K562 (cell line): ENCODE data around the gene PROKR1. TPM values are rescaled to one million over a fixed set of nuclear protein-coding genes. Genes with fewer than 3 reads are reported as not detected.
A peak's percentile ranks its signal among the peaks of the same experiment; 100 is the strongest.

Experiments used
- ATAC-seq: fragments of 200-7000 bp; cut with Tn5 transposase; 3 replicates; pipeline ENCODE4 v1.9.1; 2020; ENCODE audit warnings: moderate library complexity
- BruUV-seq: library from RNA; stranded (reverse); fragments of 400-500 nt; replicated peaks from 2 replicates; lab custom pipeline; 2021; lab: Mats Ljungman, UMichigan
- CTCF ChIA-PET: fragments of 300-600 bp; formaldehyde crosslinking; extraction: SDS; loops from one replicate; lab custom pipeline; 2021; ENCODE audit warnings: low intra/inter-chr PET ratio; lab: Yijun Ruan, JAX
- POLR2A ChIA-PET: fragments of 300-600, 350-650 bp; sonication (Branson Sonifier 250); formaldehyde crosslinking; extraction: SDS; loops from one replicate; lab custom pipeline; 2021; ENCODE audit warnings: antibody characterized with exemption, inconsistent platforms; lab: Yijun Ruan, JAX
- DNase-seq, 4 experiments: peaks; one replicate each; pipeline versions ENCODE4 v3.0.0 to v3.0.0-alpha.2; 2011 to 2018; ENCODE audit warnings: low spot score in 3 of 4, mixed read lengths in 3 of 4; ENCODE audit errors: extremely low read depth in 1 of 4
- FAIRE-seq: peaks from 2 replicates; lab custom pipeline; 2011; peaks lifted over from hg19 to GRCh38; lab: Jason Lieb, UNC
- H2AFZ ChIP-seq: 2 replicates; pipeline ENCODE4 v1.6.0; 2011; ENCODE audit warnings: low read depth, low read length, control low read depth, inconsistent platforms
- H3K27ac ChIP-seq: fragments of 200-600 bp; 3 replicates; pipeline ENCODE4 v1.8.0; 2011; ENCODE audit warnings: low read depth, mild to moderate bottlenecking, control low read depth, inconsistent platforms, low read length, moderate library complexity, mixed read lengths; ENCODE audit errors: extremely low read depth
- H3K27me3 ChIP-seq, 2 experiments: fragments of 300-600 bp in 1 of 2; 2 replicates in 1 of 2; 3 replicates in 1 of 2; pipeline versions ENCODE4 v1.6.0 to v1.8.0; 2011; ENCODE audit warnings: inconsistent platforms in 2 of 2, low read length in 2 of 2, mild to moderate bottlenecking in 1 of 2, mixed read lengths in 1 of 2, moderate library complexity in 1 of 2; ENCODE audit not compliant: control insufficient read depth in 2 of 2, insufficient read depth in 2 of 2
- H3K36me3 ChIP-seq: fragments of 300-600 bp; 3 replicates; pipeline ENCODE4 v1.8.0; 2011; ENCODE audit warnings: mild to moderate bottlenecking, low read length, inconsistent platforms; ENCODE audit not compliant: control insufficient read depth, insufficient read depth
- H3K4me1 ChIP-seq, 2 experiments: fragments of 200-600 bp in 1 of 2; replicated peaks in 1 of 2; 2 replicates in 1 of 2; 3 replicates in 1 of 2; pipeline versions ENCODE4 v1.5.1 to v1.8.0; 2011; ENCODE audit warnings: inconsistent platforms in 2 of 2, low read length in 2 of 2, mild to moderate bottlenecking in 1 of 2, mixed read lengths in 1 of 2, moderate library complexity in 1 of 2; ENCODE audit not compliant: control insufficient read depth in 2 of 2, insufficient read depth in 2 of 2
- H3K4me2 ChIP-seq: 2 replicates; pipeline ENCODE4 v1.6.1; 2011; ENCODE audit warnings: low read length, control low read depth, inconsistent platforms, mixed read lengths; ENCODE audit not compliant: insufficient read depth
- H3K4me3 ChIP-seq: fragments of 200-600 bp; sonication (generic), shearing (Covaris generic); 2 replicates; pipeline ENCODE4 v1.5.1; 2016; ENCODE audit warnings: control low read depth, inconsistent platforms
- H3K79me2 ChIP-seq: fragments of 200-600 bp; 3 replicates; pipeline ENCODE4 v1.8.0; 2011; ENCODE audit warnings: low read length, inconsistent platforms; ENCODE audit not compliant: control insufficient read depth, insufficient read depth
- H3K9ac ChIP-seq, 2 experiments: 2 replicates each; pipeline versions ENCODE4 v1.6.0 to v1.6.1; 2011; ENCODE audit warnings: low read depth in 2 of 2, low read length in 2 of 2, control low read depth in 1 of 2, inconsistent platforms in 1 of 2, mild to moderate bottlenecking in 1 of 2, mixed read lengths in 1 of 2; ENCODE audit not compliant: insufficient read depth in 1 of 2
- H3K9me1 ChIP-seq: one replicate; pipeline ENCODE4 v1.6.0; 2011; ENCODE audit warnings: inconsistent platforms, mild to moderate bottlenecking, low read length, moderate library complexity; ENCODE audit not compliant: control insufficient read depth, insufficient read depth
- H3K9me3 ChIP-seq: replicated peaks from 2 replicates; pipeline ENCODE4 v1.5.1; 2011; ENCODE audit warnings: low read depth, low read length, inconsistent platforms; ENCODE audit not compliant: control insufficient read depth, insufficient read depth
- H4K20me1 ChIP-seq: replicated peaks from 2 replicates; pipeline ENCODE4 v1.6.1; 2011; ENCODE audit warnings: low read length, inconsistent platforms, mixed read lengths; ENCODE audit not compliant: control insufficient read depth, insufficient read depth
- BDP1 ChIP-seq: IDR thresholded peaks from 3 replicates; pipeline ENCODE4 v1.6.1; 2011; ENCODE audit not compliant: insufficient read length, insufficient read depth
- GABPA ChIP-seq: fragments of 200-800 bp; sonication (Bioruptor generic); conservative IDR thresholded peaks from 2 replicates; pipeline ENCODE4 v1.6.1; 2016; ENCODE audit warnings: low read depth, missing genetic modification characterization, missing compliant biosample characterization
- MEIS2 ChIP-seq: fragments of 450-650 bp; IDR thresholded peaks from 2 replicates; pipeline ENCODE4 v1.6.1; 2014; ENCODE audit warnings: mild to moderate bottlenecking; ENCODE audit not compliant: partially characterized antibody
- MTA3 ChIP-seq: fragments of 450-650 bp; formaldehyde crosslinking; IDR thresholded peaks from 2 replicates; pipeline ENCODE4 v1.6.1; 2017; ENCODE audit warnings: mild to moderate bottlenecking, borderline replicate concordance
- SPI1 ChIP-seq: IDR thresholded peaks from 2 replicates; pipeline ENCODE4 v1.6.1; 2011; ENCODE audit warnings: low read depth, low read length, control low read depth, borderline replicate concordance
- WGBS: fragments of 100-300 bp; shearing (Covaris generic); methylation state at CpG from one replicate; pipeline ENCODE4 v1.1.6; 2016; ENCODE audit warnings: low coverage, mixed read lengths; ENCODE audit not compliant: insufficient coverage; ENCODE audit errors: missing lambda C conversion rate; 5-methylcytosine and 5-hydroxymethylcytosine counted together
- in situ Hi-C: fragments of 300-500 bp; cut with MboI; formaldehyde crosslinking; loops from 4 replicates; pipeline ENCODE4 v1.15.0; 2018; ENCODE audit warnings: inconsistent platforms, mixed read lengths
- intact Hi-C: fragments of 100-400 bp; cut with micrococcal nuclease; formaldehyde crosslinking; loops from 2 replicates; pipeline ENCODE4 v1.14.2; 2022
- polyA plus RNA-seq, 8 experiments: library from polyadenylated mRNA; depleted of rRNA in 4 of 8; stranded (reverse) in 5 of 8; unstranded in 3 of 8; fragments of >200 nt; fragmentation: Nextera tagmentation in 2 of 8; fragmentation: Illumina TruSeq in 1 of 8; extraction: Ambion mirVana in 2 of 8; extraction: Trizol in 1 of 8; gene quantifications; 2 replicates each; pipeline versions ENCODE4 v1.2.1 to v1.2.3, GENCODE V29; 2011 to 2014; ENCODE audit warnings: inconsistent platforms in 1 of 8, missing spikeins in 1 of 8
- total RNA-seq, 7 experiments: library from RNA; depleted of rRNA in 6 of 7; stranded (reverse); fragments of >200 nt in 6 of 7; fragmentation: Illumina TruSeq in 2 of 7; extraction: Trizol in 2 of 7; gene quantifications; 2 replicates each; pipeline versions ENCODE4 v1.2.1 to v1.2.3, GENCODE V29; 2011 to 2021; ENCODE audit warnings: low replicate concordance in 1 of 7
- TF ChIP-seq, protein P1 (sequence below), 2 experiments: IDR thresholded peaks in 1 of 2; conservative IDR thresholded peaks in 1 of 2; 2 replicates each; pipeline ENCODE4 v1.6.1; 2016; ENCODE audit warnings: low read depth in 2 of 2, mild to moderate bottlenecking in 1 of 2, missing compliant biosample characterization in 1 of 2, missing genetic modification characterization in 1 of 2, moderate library complexity in 1 of 2
- TF ChIP-seq, protein P2 (sequence below): fragments of 450-650 bp; IDR thresholded peaks from 2 replicates; pipeline ENCODE4 v1.6.1; 2016

Gene PROKR1
- total and polyA plus RNA-seq, 9 of the 15 experiments (the other 6 are each of a cell fraction or from before 2014, with no cell fraction given), result 0.01 to 0.18 (median 0.09) TPM; not detected in 1

DNA sequence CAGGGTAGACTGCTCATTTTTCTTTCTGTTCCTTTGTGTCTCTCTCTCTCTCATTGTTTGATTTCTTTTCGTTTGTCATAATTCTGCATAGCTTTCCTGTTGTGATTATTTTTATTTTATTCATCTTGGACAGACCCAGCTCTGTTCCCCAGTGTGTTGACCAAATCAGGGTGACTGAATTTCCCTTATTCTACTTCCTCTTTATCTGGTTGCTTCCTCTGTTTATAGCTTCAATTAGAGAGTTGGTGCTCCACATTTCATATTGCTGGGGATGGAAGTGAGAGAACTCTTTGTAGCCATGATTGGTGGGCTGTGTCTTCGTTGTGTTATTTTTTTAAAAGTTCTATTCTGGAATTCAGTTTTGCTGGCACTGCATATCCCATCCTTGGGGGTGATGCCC, 19.1 kb downstream of the PROKR1 start:
- no peak for ATAC-seq
- POLR2A ChIA-PET, result interaction anchor here (2.3 kb wide), 1 partner anchor 10 kb away, joined by 14 read pairs; no protein-coding TSS in a partner anchor
- FAIRE-seq, result no peak
- Histone ChIP-seq H3K4me3 (no peak overlapping the region), H3K9me1 (no peaks in the 10 kb centered on the region), H3K9me3 (no peaks in the 10 kb centered on the region), H3K4me1 (peaks cover 0 to 16% of the 10 kb centered on the region in 2 experiments; a peak in 2 of 5 replicates), H3K27me3 (no peaks in the 10 kb centered on the region), H3K36me3 (no peaks in the 10 kb centered on the region), H3K79me2 (no peaks in the 10 kb centered on the region), H2AFZ (peak overlapping the region; percentile 15; the same call in 1 of the 2 replicates), H3K9ac (no peak overlapping the region), H3K4me2 (no peak overlapping the region), H3K27ac (no peak overlapping the region), H4K20me1 (no peaks in the 10 kb centered on the region)
- no peak for DNase-seq
- CTCF ChIA-PET, result no interaction called here
- in situ Hi-C loops, result no loop called here
- WGBS, result 8% methylated on average over 2 of the region's 2 CpGs
- no peak for TF ChIP-seq BDP1
- 0 out of 2 replicates have a peak, but pooled peaks have one; percentile 27 for TF ChIP-seq SPI1
- no peak for TF ChIP-seq MTA3
- intact Hi-C loops, result no loop called here
- BruUV-seq, result no TSS peak

DNA sequence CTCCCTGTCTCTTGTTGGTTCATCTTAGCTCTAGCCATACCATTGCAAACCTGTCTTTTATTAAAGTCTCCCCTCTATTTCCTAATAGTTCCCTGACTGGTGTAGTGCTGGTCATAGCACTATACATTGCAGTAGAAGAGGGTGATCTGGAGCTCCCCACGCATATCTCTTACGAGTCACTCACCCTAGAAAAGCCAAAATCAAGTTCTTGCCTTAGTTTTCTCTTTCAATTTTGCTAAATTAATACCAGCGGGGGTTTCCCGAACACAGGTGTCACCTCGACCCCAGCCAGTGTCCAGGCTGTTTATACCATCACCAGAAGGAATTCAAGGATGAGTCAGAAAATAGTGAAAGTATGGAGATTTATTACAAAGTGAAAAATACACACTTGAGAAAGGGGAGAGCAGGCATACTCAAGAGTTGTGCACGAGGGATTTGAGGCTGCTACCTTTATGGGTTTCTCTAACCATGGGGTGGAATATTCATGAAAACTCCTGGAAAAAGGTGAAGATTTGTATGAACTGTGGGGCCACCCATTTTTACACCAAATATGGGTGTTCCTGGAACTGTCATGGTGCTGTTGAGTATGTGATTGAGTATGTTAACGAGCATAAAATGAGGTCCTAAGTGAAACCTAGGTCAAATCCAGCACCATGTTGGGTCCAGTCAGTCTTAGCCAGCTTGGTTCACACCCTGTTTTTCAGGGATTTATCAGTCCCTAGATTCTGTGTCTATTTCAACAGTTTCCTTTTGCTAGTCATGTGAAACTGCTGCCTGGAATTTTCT, 20.2 kb downstream of the PROKR1 start:
- H3K36me3 ChIP-seq, result no peaks in the 10 kb centered on the region
- no peak for DNase-seq
- ChIA-PET POLR2A (interaction anchor here (1.0 to 2.3 kb wide), 3 partner anchors 11 to 83 kb away, joined by 4 to 14 read pairs (median 5); no protein-coding TSS in a partner anchor), CTCF (no interaction called here)
- H3K9me3 ChIP-seq, result no peaks in the 10 kb centered on the region
- FAIRE-seq, result no peak
- no peaks in the 10 kb centered on the region for H4K20me1 ChIP-seq
- intact Hi-C loops, result no loop called here
- no peak overlapping the region for H3K9ac ChIP-seq
- WGBS, result 28% methylated on average over 7 of the region's 7 CpGs
- no peaks in the 10 kb centered on the region for H3K79me2 ChIP-seq
- no peaks in the 10 kb centered on the region for H3K27me3 ChIP-seq
- no peak overlapping the region for H3K27ac ChIP-seq
- no TSS peak for BruUV-seq
- in situ Hi-C loops, result no loop called here
- H3K9me1 ChIP-seq, result no peaks in the 10 kb centered on the region
- H3K4me2 ChIP-seq, result no peak overlapping the region
- peaks cover 0 to 16% of the 10 kb centered on the region in 2 experiments; a peak in 2 of 5 replicates for H3K4me1 ChIP-seq
- peak overlapping the region; percentile 15 for H2AFZ ChIP-seq
- H3K4me3 ChIP-seq, result no peak overlapping the region
- peak; percentile 63 for ATAC-seq
- TF ChIP-seq, protein P1, sequence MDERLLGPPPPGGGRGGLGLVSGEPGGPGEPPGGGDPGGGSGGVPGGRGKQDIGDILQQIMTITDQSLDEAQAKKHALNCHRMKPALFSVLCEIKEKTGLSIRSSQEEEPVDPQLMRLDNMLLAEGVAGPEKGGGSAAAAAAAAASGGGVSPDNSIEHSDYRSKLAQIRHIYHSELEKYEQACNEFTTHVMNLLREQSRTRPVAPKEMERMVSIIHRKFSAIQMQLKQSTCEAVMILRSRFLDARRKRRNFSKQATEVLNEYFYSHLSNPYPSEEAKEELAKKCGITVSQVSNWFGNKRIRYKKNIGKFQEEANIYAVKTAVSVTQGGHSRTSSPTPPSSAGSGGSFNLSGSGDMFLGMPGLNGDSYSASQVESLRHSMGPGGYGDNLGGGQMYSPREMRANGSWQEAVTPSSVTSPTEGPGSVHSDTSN (CRISPR knock-in tag; IDR thresholded peaks at IDR 0.05; ENCODE audit: low read depth), result no peak
- TF ChIP-seq, protein P1 (tag; conservative IDR thresholded peaks at IDR 0.05; ENCODE audit: low read depth), result peak; percentile 78
- TF ChIP-seq GABPA (no peak), MEIS2 (peak; percentile 77)
- TF ChIP-seq, protein P2, sequence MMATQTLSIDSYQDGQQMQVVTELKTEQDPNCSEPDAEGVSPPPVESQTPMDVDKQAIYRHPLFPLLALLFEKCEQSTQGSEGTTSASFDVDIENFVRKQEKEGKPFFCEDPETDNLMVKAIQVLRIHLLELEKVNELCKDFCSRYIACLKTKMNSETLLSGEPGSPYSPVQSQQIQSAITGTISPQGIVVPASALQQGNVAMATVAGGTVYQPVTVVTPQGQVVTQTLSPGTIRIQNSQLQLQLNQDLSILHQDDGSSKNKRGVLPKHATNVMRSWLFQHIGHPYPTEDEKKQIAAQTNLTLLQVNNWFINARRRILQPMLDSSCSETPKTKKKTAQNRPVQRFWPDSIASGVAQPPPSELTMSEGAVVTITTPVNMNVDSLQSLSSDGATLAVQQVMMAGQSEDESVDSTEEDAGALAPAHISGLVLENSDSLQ, result peak; percentile 59; the same call in 1 of the 2 replicates
